IMR-90 (cell line): Measurements from ENCODE around the gene DBNL.

ENCODE experiments used
- BHLHE40 ChIP-seq: fragments of 150-350 bp; IDR thresholded peaks from 2 replicates; pipeline ENCODE4 v1.6.1; 2016; ENCODE audit warnings: mild to moderate bottlenecking, low read depth, low read length
- CEBPB ChIP-seq: IDR thresholded peaks from 2 replicates; pipeline ENCODE4 v1.6.1; 2012; ENCODE audit warnings: low read depth, low read length, improper control_type of control experiment
- CTCF ChIP-seq: conservative IDR thresholded peaks from 2 replicates; pipeline ENCODE4 v1.5.1; 2012; ENCODE audit warnings: mild to moderate bottlenecking, low read depth, low read length, improper control_type of control experiment
- ELK1 ChIP-seq: fragments of 150-350 bp; IDR thresholded peaks from 2 replicates; pipeline ENCODE4 v1.6.1; 2016; ENCODE audit warnings: low read depth, mild to moderate bottlenecking, low read length, moderate library complexity, borderline replicate concordance
- FOS ChIP-seq: fragments of 150-350 bp; IDR thresholded peaks from 2 replicates; pipeline ENCODE4 v1.6.1; 2016; ENCODE audit warnings: low read depth, low read length
- MAFK ChIP-seq: IDR thresholded peaks from 2 replicates; pipeline ENCODE4 v1.6.1; 2012; ENCODE audit warnings: low read depth, low read length, improper control_type of control experiment
- MAZ ChIP-seq: IDR thresholded peaks from 2 replicates; pipeline ENCODE4 v1.6.1; 2012; ENCODE audit warnings: low read depth, mild to moderate bottlenecking, low read length, improper control_type of control experiment, moderate library complexity, borderline replicate concordance
- MXI1 ChIP-seq: IDR thresholded peaks from 2 replicates; pipeline ENCODE4 v1.6.1; 2012; ENCODE audit warnings: low read depth, mild to moderate bottlenecking, low read length, moderate library complexity, borderline replicate concordance
- NFE2L2 ChIP-seq: fragments of 150-350 bp; IDR thresholded peaks from 2 replicates; pipeline ENCODE4 v1.6.1; 2016; ENCODE audit warnings: low read depth, mild to moderate bottlenecking, low read length
- POLR2A ChIP-seq: IDR thresholded peaks from 2 replicates; pipeline ENCODE4 v1.6.1; 2012; ENCODE audit warnings: mild to moderate bottlenecking, low read depth, low read length
- RAD21 ChIP-seq: IDR thresholded peaks from 2 replicates; pipeline ENCODE4 v1.6.1; 2012; ENCODE audit warnings: low read length, improper control_type of control experiment
- RFX5 ChIP-seq: IDR thresholded peaks from 2 replicates; pipeline ENCODE4 v1.8.0; 2012; ENCODE audit warnings: low read depth, mild to moderate bottlenecking, low read length, moderate library complexity
- SMC3 ChIP-seq: fragments of 150-350 bp; IDR thresholded peaks from 2 replicates; pipeline ENCODE4 v1.6.1; 2016; ENCODE audit warnings: low read depth, mild to moderate bottlenecking, antibody characterized with exemption, low read length, moderate library complexity
- USF2 ChIP-seq: fragments of 150-350 bp; IDR thresholded peaks from 2 replicates; pipeline ENCODE4 v1.6.1; 2017; ENCODE audit warnings: mild to moderate bottlenecking, antibody characterized with exemption, low read length, low read depth

GRCh38 chr7:44050121-44050914, 5.8 kb downstream of the DBNL start:
- TF ChIP-seq NFE2L2, result no peak
- TF ChIP-seq CTCF, result no peak
- TF ChIP-seq POLR2A, result no peak
- no peak for TF ChIP-seq USF2
- TF ChIP-seq MXI1, result no peak
- no peak for TF ChIP-seq ELK1
- TF ChIP-seq MAZ, result no peak
- no peak for TF ChIP-seq CEBPB
- TF ChIP-seq RFX5, result no peak
- TF ChIP-seq BHLHE40, result no peak
- TF ChIP-seq MAFK, result no peak
- TF ChIP-seq RAD21, result no peak
- TF ChIP-seq SMC3, result no peak
- no peak for TF ChIP-seq FOS
